HCT116 (cell line): ENCODE measurements around the gene RPTOR. TPM values are rescaled to one million over a fixed set of nuclear protein-coding genes. Genes with fewer than 3 reads are reported as not detected.

Source experiments
- ATAC-seq: fragments of 200-7000 bp; cut with Tn5 transposase; 2 replicates; pipeline ENCODE4 v1.9.1; 2020; ENCODE audit warnings: mild to moderate bottlenecking, moderate library complexity
- BruUV-seq: library from RNA; stranded (reverse); fragments of 400-500 nt; replicated peaks from 2 replicates; lab custom pipeline; 2021; lab: Mats Ljungman, UMichigan
- CTCF ChIA-PET: fragments of 300-600 bp; sonication (Branson Sonifier 250); formaldehyde crosslinking; loops from one replicate; lab custom pipeline; 2021; ENCODE audit warnings: antibody characterized with exemption; lab: Charles Lee
- POLR2A ChIA-PET: fragments of 300-600, 350-600 bp; sonication (Branson Sonifier 250); formaldehyde crosslinking; loops from one replicate; lab custom pipeline; 2021; ENCODE audit warnings: antibody characterized with exemption; lab: Charles Lee
- RAD21 ChIA-PET, 2 experiments: fragments of 300-600 bp; sonication (Branson Sonifier 250); formaldehyde crosslinking; loops; one replicate each; lab custom pipeline; 2023; ENCODE audit warnings: low total read pairs in 2 of 2; ENCODE audit not compliant: uncharacterized antibody in 2 of 2, unreplicated experiment in 2 of 2, low non-redundant PET in 1 of 2; lab: Charles Lee
- DNase-seq: peaks from one replicate; pipeline ENCODE4 v3.0.0-alpha.2; 2010; ENCODE audit warnings: low read depth, low spot score
- H2AFZ ChIP-seq: fragments of 200-600 bp; shearing (Covaris generic), sonication (generic); 2 replicates; pipeline ENCODE4 v1.6.1; 2017; ENCODE audit warnings: low read depth, mixed run types, mixed read lengths, antibody characterized with exemption, low read length; ENCODE audit not compliant: poor library complexity, severe bottlenecking
- H3K27ac ChIP-seq: 2 replicates; pipeline ENCODE4 v1.5.1; 2012; ENCODE audit warnings: low read depth, low read length
- H3K27me3 ChIP-seq: fragments of 200-600 bp; sonication (generic); 2 replicates; pipeline ENCODE4 v1.6.1; 2016; ENCODE audit warnings: mixed run types, low read length, mixed read lengths; ENCODE audit not compliant: insufficient read depth
- H3K36me3 ChIP-seq, 2 experiments: fragments of 200-500 bp in 1 of 2; fragments of 200-600 bp in 1 of 2; sonication (Bioruptor generic) in 1 of 2; sonication (generic) in 1 of 2; 2 replicates each; pipeline versions ENCODE4 v1.5.1 to v1.6.1; 2014 to 2016; ENCODE audit warnings: low read length in 2 of 2, inconsistent platforms in 1 of 2, mixed read lengths in 1 of 2, mixed run types in 1 of 2; ENCODE audit not compliant: insufficient read depth in 2 of 2, control insufficient read depth in 1 of 2
- H3K4me1 ChIP-seq, 2 experiments: fragments of 200-600 bp in 1 of 2; sonication (generic) in 1 of 2; 2 replicates each; pipeline versions ENCODE4 v1.5.1 to v1.6.1; 2012 to 2017; ENCODE audit warnings: low read length in 2 of 2, inconsistent platforms in 1 of 2, mild to moderate bottlenecking in 1 of 2, mixed read lengths in 1 of 2, mixed run types in 1 of 2, moderate library complexity in 1 of 2; ENCODE audit not compliant: insufficient read depth in 2 of 2, control insufficient read depth in 1 of 2
- H3K4me2 ChIP-seq: fragments of 200-600 bp; sonication (generic); 2 replicates; pipeline ENCODE4 v1.6.1; 2017; ENCODE audit warnings: mixed run types, low read length, mixed read lengths
- H3K4me3 ChIP-seq, 2 experiments: fragments of 200-600 bp in 1 of 2; sonication (generic) in 1 of 2; replicated peaks in 1 of 2; 2 replicates each; pipeline ENCODE4 v1.5.1; 2011 to 2016; ENCODE audit warnings: low read length in 2 of 2, control low read depth in 1 of 2, low read depth in 1 of 2, mild to moderate bottlenecking in 1 of 2, mixed read lengths in 1 of 2, mixed run types in 1 of 2
- H3K79me2 ChIP-seq: fragments of 200-600 bp; sonication (generic); 2 replicates; pipeline ENCODE4 v1.6.1; 2017; ENCODE audit warnings: mild to moderate bottlenecking, mixed run types, low read length, moderate library complexity, mixed read lengths; ENCODE audit not compliant: insufficient read depth
- H3K9ac ChIP-seq: fragments of 200-600 bp; sonication (generic); 2 replicates; pipeline ENCODE4 v1.6.1; 2016; ENCODE audit warnings: low read length, mixed read lengths
- H3K9me2 ChIP-seq: fragments of 200-600 bp; sonication (generic), shearing (Covaris generic); 2 replicates; pipeline ENCODE4 v1.6.1; 2017; ENCODE audit warnings: mixed run types, mild to moderate bottlenecking, moderate library complexity; ENCODE audit not compliant: insufficient read depth
- H3K9me3 ChIP-seq, 2 experiments: fragments of 200-500 bp in 1 of 2; fragments of 200-600 bp in 1 of 2; sonication (Bioruptor generic) in 1 of 2; sonication (generic) in 1 of 2; 2 replicates each; pipeline ENCODE4 v1.6.1; 2014 to 2017; ENCODE audit warnings: low read length in 2 of 2, mixed read lengths in 2 of 2, inconsistent platforms in 1 of 2, low read depth in 1 of 2, mild to moderate bottlenecking in 1 of 2, mixed run types in 1 of 2, moderate library complexity in 1 of 2; ENCODE audit not compliant: control insufficient read depth in 1 of 2, insufficient read depth in 1 of 2
- H4K20me1 ChIP-seq: fragments of 200-600 bp; sonication (generic), shearing (Covaris generic); 2 replicates; pipeline ENCODE4 v1.6.1; 2017; ENCODE audit warnings: mixed run types, mild to moderate bottlenecking, moderate library complexity; ENCODE audit not compliant: insufficient read depth
- CBX3 ChIP-seq: IDR thresholded peaks from 2 replicates; pipeline ENCODE4 v1.6.1; 2012; ENCODE audit warnings: low read depth
- CEBPB ChIP-seq: IDR thresholded peaks from 2 replicates; pipeline ENCODE4 v1.6.1; 2012; ENCODE audit warnings: low read depth
- EGR1 ChIP-seq: IDR thresholded peaks from 2 replicates; pipeline ENCODE4 v1.6.1; 2012; ENCODE audit warnings: low read depth
- ELF1 ChIP-seq: IDR thresholded peaks from 2 replicates; pipeline ENCODE4 v1.6.1; 2012; ENCODE audit warnings: low read depth, borderline replicate concordance
- EZH2 ChIP-seq: fragments of 200-600 bp; sonication (generic); IDR thresholded peaks from 2 replicates; pipeline ENCODE4 v1.6.1; 2017; ENCODE audit warnings: antibody characterized with exemption, mixed run types
- FOSL1 ChIP-seq: IDR thresholded peaks from 2 replicates; pipeline ENCODE4 v1.6.1; 2012; ENCODE audit warnings: low read depth
- JUND ChIP-seq: IDR thresholded peaks from 2 replicates; pipeline ENCODE4 v1.6.1; 2012
- MAX ChIP-seq: IDR thresholded peaks from 2 replicates; pipeline ENCODE4 v1.6.1; 2012
- POLR2A ChIP-seq: IDR thresholded peaks from 2 replicates; pipeline ENCODE4 v1.7.0; 2011; ENCODE audit warnings: borderline replicate concordance; ENCODE audit not compliant: insufficient read depth, insufficient read length; ENCODE audit errors: extremely low read depth
- POLR2AphosphoS5 ChIP-seq: IDR thresholded peaks from 2 replicates; pipeline ENCODE4 v1.6.1; 2011; ENCODE audit warnings: mild to moderate bottlenecking, low read depth, low read length, moderate library complexity
- RAD21 ChIP-seq: IDR thresholded peaks from 2 replicates; pipeline ENCODE4 v1.6.1; 2012; ENCODE audit warnings: low read depth, mild to moderate bottlenecking
- SIN3A ChIP-seq: IDR thresholded peaks from 2 replicates; pipeline ENCODE4 v1.6.1; 2012; ENCODE audit warnings: low read depth
- SP1 ChIP-seq: IDR thresholded peaks from 2 replicates; pipeline ENCODE4 v1.6.1; 2012; ENCODE audit warnings: low read depth
- SRF ChIP-seq: IDR thresholded peaks from 2 replicates; pipeline ENCODE4 v1.6.1; 2012; ENCODE audit warnings: low read depth
- TCF7L2 ChIP-seq: IDR thresholded peaks from 2 replicates; pipeline ENCODE4 v1.7.0; 2011; ENCODE audit warnings: borderline replicate concordance, inconsistent platforms; ENCODE audit not compliant: insufficient read depth, insufficient read length; ENCODE audit errors: extremely low read depth
- YY1 ChIP-seq: IDR thresholded peaks from 2 replicates; pipeline ENCODE4 v1.6.1; 2011; ENCODE audit warnings: low read length, low read depth, moderate library complexity, mild to moderate bottlenecking; ENCODE audit not compliant: insufficient replicate concordance; ENCODE audit errors: extremely low read depth
- ZBTB33 ChIP-seq: IDR thresholded peaks from 2 replicates; pipeline ENCODE4 v1.6.1; 2011; ENCODE audit warnings: mild to moderate bottlenecking, low read length, moderate library complexity; ENCODE audit not compliant: insufficient replicate concordance; ENCODE audit errors: extremely low read depth
- ZFX ChIP-seq: fragments of 450-650 bp; IDR thresholded peaks from 2 replicates; pipeline ENCODE4 v1.6.1; 2017
- ZNF274 ChIP-seq: fragments of 200-500 bp; sonication (Bioruptor generic); IDR thresholded peaks from 2 replicates; pipeline ENCODE4 v1.6.1; 2014; ENCODE audit warnings: mild to moderate bottlenecking, low read depth, low read length, inconsistent platforms
- intact Hi-C: fragments of 100-400 bp; cut with micrococcal nuclease; formaldehyde crosslinking; loops from 2 replicates; pipeline ENCODE4 v1.10.0; 2022
- total RNA-seq: library from RNA; stranded (reverse); gene quantifications from one replicate; pipeline ENCODE4 v1.2.1, GENCODE V29; 2021; ENCODE audit not compliant: unreplicated experiment
- TF ChIP-seq, protein P1 (sequence below): IDR thresholded peaks from 2 replicates; pipeline ENCODE4 v1.6.1; 2012; ENCODE audit warnings: low read depth

The RPTOR gene
- total RNA-seq, 1 experiment from 2014 or later = 69.5 TPM

GRCh38 chr17:80720610-80721577 is 176.3 kb downstream of the RPTOR start:
- Histone ChIP-seq H3K4me3 (no peak overlapping the region), H3K79me2 (peaks cover 82% of the 10 kb centered on the region), H3K27me3 (no peaks in the 10 kb centered on the region), H2AFZ (no peak overlapping the region), H3K9ac (no peak overlapping the region), H3K4me2 (no peak overlapping the region), H3K9me3 (no peaks in the 10 kb centered on the region), H3K27ac (no peak overlapping the region), H3K36me3 (no peaks in the 10 kb centered on the region), H3K4me1 (peaks cover 13 to 28% of the 10 kb centered on the region in 2 experiments), H3K9me2 (no peaks in the 10 kb centered on the region), H4K20me1 (peaks cover 3% of the 10 kb centered on the region; the same call in 1 of the 2 replicates)
- ChIA-PET POLR2A (no interaction called here), RAD21 (no interaction called here), CTCF (no interaction called here)
- TF ChIP-seq CEBPB = no peak
- no peak for TF ChIP-seq FOSL1
- TF ChIP-seq JUND = no peak
- TF ChIP-seq POLR2A = no peak
- TF ChIP-seq ZNF274 = no peak
- TF ChIP-seq SRF = no peak
- no peak for TF ChIP-seq POLR2AphosphoS5
- no peak for TF ChIP-seq TCF7L2
- no peak for TF ChIP-seq YY1
- TF ChIP-seq ZFX = no peak
- TF ChIP-seq SP1 = no peak
- no peak for TF ChIP-seq EGR1
- no peak for TF ChIP-seq EZH2
- TF ChIP-seq MAX = no peak
- TF ChIP-seq RAD21 = no peak
- no peak for TF ChIP-seq SIN3A
- TF ChIP-seq, protein P1, sequence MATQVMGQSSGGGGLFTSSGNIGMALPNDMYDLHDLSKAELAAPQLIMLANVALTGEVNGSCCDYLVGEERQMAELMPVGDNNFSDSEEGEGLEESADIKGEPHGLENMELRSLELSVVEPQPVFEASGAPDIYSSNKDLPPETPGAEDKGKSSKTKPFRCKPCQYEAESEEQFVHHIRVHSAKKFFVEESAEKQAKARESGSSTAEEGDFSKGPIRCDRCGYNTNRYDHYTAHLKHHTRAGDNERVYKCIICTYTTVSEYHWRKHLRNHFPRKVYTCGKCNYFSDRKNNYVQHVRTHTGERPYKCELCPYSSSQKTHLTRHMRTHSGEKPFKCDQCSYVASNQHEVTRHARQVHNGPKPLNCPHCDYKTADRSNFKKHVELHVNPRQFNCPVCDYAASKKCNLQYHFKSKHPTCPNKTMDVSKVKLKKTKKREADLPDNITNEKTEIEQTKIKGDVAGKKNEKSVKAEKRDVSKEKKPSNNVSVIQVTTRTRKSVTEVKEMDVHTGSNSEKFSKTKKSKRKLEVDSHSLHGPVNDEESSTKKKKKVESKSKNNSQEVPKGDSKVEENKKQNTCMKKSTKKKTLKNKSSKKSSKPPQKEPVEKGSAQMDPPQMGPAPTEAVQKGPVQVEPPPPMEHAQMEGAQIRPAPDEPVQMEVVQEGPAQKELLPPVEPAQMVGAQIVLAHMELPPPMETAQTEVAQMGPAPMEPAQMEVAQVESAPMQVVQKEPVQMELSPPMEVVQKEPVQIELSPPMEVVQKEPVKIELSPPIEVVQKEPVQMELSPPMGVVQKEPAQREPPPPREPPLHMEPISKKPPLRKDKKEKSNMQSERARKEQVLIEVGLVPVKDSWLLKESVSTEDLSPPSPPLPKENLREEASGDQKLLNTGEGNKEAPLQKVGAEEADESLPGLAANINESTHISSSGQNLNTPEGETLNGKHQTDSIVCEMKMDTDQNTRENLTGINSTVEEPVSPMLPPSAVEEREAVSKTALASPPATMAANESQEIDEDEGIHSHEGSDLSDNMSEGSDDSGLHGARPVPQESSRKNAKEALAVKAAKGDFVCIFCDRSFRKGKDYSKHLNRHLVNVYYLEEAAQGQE = no peak
- no peak for TF ChIP-seq ZBTB33
- no peak for TF ChIP-seq ELF1
- TF ChIP-seq CBX3 = no peak
- no TSS peak for BruUV-seq
- ATAC-seq = no peak
- intact Hi-C loops = no loop called here
- no peak for DNase-seq
